Mesenchymal stem cell (in vitro differentiated cells and primary cell): ENCODE measurements around the gene TFF2.

Experiments
- DNase-seq: peaks from one replicate; pipeline ENCODE4 v3.0.0-alpha.2; 2013
- H2AFZ ChIP-seq: one replicate; pipeline ENCODE4 v1.6.1; 2013; ENCODE audit warnings: low read depth, mild to moderate bottlenecking, control low read depth, inconsistent platforms, low read length, moderate library complexity
- H2AK5ac ChIP-seq: 2 replicates; pipeline ENCODE4 v1.6.1; 2013; ENCODE audit warnings: low read length, moderate library complexity, mild to moderate bottlenecking, inconsistent platforms; ENCODE audit not compliant: severe bottlenecking
- H2BK120ac ChIP-seq: one replicate; pipeline ENCODE4 v1.6.1; 2013; ENCODE audit warnings: low read depth, mild to moderate bottlenecking, inconsistent platforms, low read length, moderate library complexity
- H2BK12ac ChIP-seq, 2 experiments: one replicate each; pipeline ENCODE4 v1.6.1; 2013; ENCODE audit warnings: inconsistent platforms in 2 of 2, low read length in 2 of 2, mild to moderate bottlenecking in 2 of 2, moderate library complexity in 2 of 2, control low read depth in 1 of 2
- H2BK15ac ChIP-seq: one replicate; pipeline ENCODE4 v1.6.1; 2013; ENCODE audit warnings: mild to moderate bottlenecking, low read depth, inconsistent platforms; ENCODE audit not compliant: poor library complexity, severe bottlenecking
- H2BK5ac ChIP-seq: 2 replicates; pipeline ENCODE4 v1.6.1; 2013; ENCODE audit warnings: low read depth, mild to moderate bottlenecking, low read length, control low read depth, inconsistent platforms; ENCODE audit not compliant: poor library complexity, severe bottlenecking
- H3K14ac ChIP-seq, 2 experiments: one replicate each; pipeline ENCODE4 v1.6.1; 2013; ENCODE audit warnings: inconsistent platforms in 2 of 2, low read length in 2 of 2, control low read depth in 1 of 2, mild to moderate bottlenecking in 1 of 2, moderate library complexity in 1 of 2
- H3K18ac ChIP-seq, 2 experiments: one replicate each; pipeline ENCODE4 v1.6.1; 2013; ENCODE audit warnings: inconsistent platforms in 2 of 2, low read length in 2 of 2, control low read depth in 1 of 2, low read depth in 1 of 2, mild to moderate bottlenecking in 1 of 2
- H3K23ac ChIP-seq, 2 experiments: one replicate each; pipeline ENCODE4 v1.6.1; 2013; ENCODE audit warnings: inconsistent platforms in 2 of 2, low read length in 2 of 2, mild to moderate bottlenecking in 2 of 2, moderate library complexity in 2 of 2, control low read depth in 1 of 2
- H3K27ac ChIP-seq: 2 replicates; pipeline ENCODE4 v1.5.1; 2013; ENCODE audit warnings: mild to moderate bottlenecking, moderate library complexity, low read length, control low read depth, inconsistent platforms; ENCODE audit not compliant: poor library complexity, severe bottlenecking
- H3K27me3 ChIP-seq, 2 experiments: 2 replicates each; pipeline versions ENCODE4 v1.6.1 to v1.7.0; 2013; ENCODE audit warnings: low read length in 2 of 2, mild to moderate bottlenecking in 2 of 2, moderate library complexity in 2 of 2, control low read depth in 1 of 2, inconsistent platforms in 1 of 2; ENCODE audit not compliant: control insufficient read depth in 1 of 2, insufficient read depth in 1 of 2
- H3K36me3 ChIP-seq, 2 experiments: 2 replicates each; pipeline versions ENCODE4 v1.6.1 to v1.7.0; 2013; ENCODE audit warnings: low read length in 2 of 2, control low read depth in 1 of 2, inconsistent platforms in 1 of 2, low read depth in 1 of 2, mild to moderate bottlenecking in 1 of 2; ENCODE audit not compliant: insufficient read depth in 2 of 2, control insufficient read depth in 1 of 2
- H3K4ac ChIP-seq, 2 experiments: one replicate each; pipeline ENCODE4 v1.6.1; 2013; ENCODE audit warnings: inconsistent platforms in 2 of 2, low read length in 2 of 2, mild to moderate bottlenecking in 2 of 2, moderate library complexity in 2 of 2, control low read depth in 1 of 2, low read depth in 1 of 2
- H3K4me1 ChIP-seq: 2 replicates; pipeline ENCODE4 v1.6.1; 2013; ENCODE audit warnings: low read depth, low read length, control low read depth; ENCODE audit not compliant: control insufficient read depth, insufficient read depth
- H3K4me2 ChIP-seq: 2 replicates; pipeline ENCODE4 v1.6.1; 2013; ENCODE audit warnings: low read length, mild to moderate bottlenecking, inconsistent platforms; ENCODE audit not compliant: poor library complexity, severe bottlenecking
- H3K4me3 ChIP-seq, 2 experiments: 2 replicates each; pipeline versions ENCODE4 v1.5.1 to v1.7.0; 2013; ENCODE audit warnings: low read length in 2 of 2, mild to moderate bottlenecking in 2 of 2, control low read depth in 1 of 2, low read depth in 1 of 2; ENCODE audit not compliant: insufficient read depth in 1 of 2
- H3K79me1 ChIP-seq: replicated peaks from 2 replicates; pipeline ENCODE4 v1.6.1; 2013; ENCODE audit warnings: mild to moderate bottlenecking, control low read depth, low read length, inconsistent platforms; ENCODE audit not compliant: poor library complexity, severe bottlenecking
- H3K9ac ChIP-seq: 2 replicates; pipeline ENCODE4 v1.7.0; 2013; ENCODE audit warnings: mild to moderate bottlenecking, low read length, moderate library complexity
- H3K9me3 ChIP-seq: 2 replicates; pipeline ENCODE4 v1.7.0; 2013; ENCODE audit warnings: mild to moderate bottlenecking, low read length; ENCODE audit not compliant: control insufficient read depth
- H4K8ac ChIP-seq: one replicate; pipeline ENCODE4 v1.6.1; 2013; ENCODE audit warnings: inconsistent platforms, mild to moderate bottlenecking, low read length, moderate library complexity
- H4K91ac ChIP-seq: one replicate; pipeline ENCODE4 v1.6.1; 2013; ENCODE audit warnings: mild to moderate bottlenecking, low read length, inconsistent platforms
- WGBS: methylation state at CpG from one replicate; pipeline ENCODE4 v1.1.7; 2013; ENCODE audit warnings: mixed read lengths; 5-methylcytosine and 5-hydroxymethylcytosine counted together

The TFF2 gene

GRCh38 chr21:42378418-42378817 is 27.6 kb upstream of the TFF2 start:
- H2BK15ac ChIP-seq: no peak overlapping the region
- no peak overlapping the region for H2AK5ac ChIP-seq
- H2AFZ ChIP-seq: no peak overlapping the region
- H2BK5ac ChIP-seq: no peak overlapping the region
- no peak for DNase-seq
- H3K4ac ChIP-seq: no peak overlapping the region
- no peaks in the 10 kb centered on the region for H3K4me1 ChIP-seq
- no peak overlapping the region for H3K14ac ChIP-seq
- WGBS: 75% methylated on average over 8 of the region's 8 CpGs
- no peak overlapping the region for H4K8ac ChIP-seq
- H3K27me3 ChIP-seq: peaks cover 21 to 56% of the 10 kb centered on the region in 2 experiments
- H3K23ac ChIP-seq: no peak overlapping the region
- no peak overlapping the region for H3K9ac ChIP-seq
- no peak overlapping the region for H2BK120ac ChIP-seq
- no peaks in the 10 kb centered on the region for H3K79me1 ChIP-seq
- peaks cover 7% of the 10 kb centered on the region for H3K9me3 ChIP-seq
- no peak overlapping the region for H4K91ac ChIP-seq
- H3K18ac ChIP-seq: no peak overlapping the region
- H2BK12ac ChIP-seq: no peak overlapping the region
- H3K27ac ChIP-seq: no peak overlapping the region
- peaks cover 0 to 3% of the 10 kb centered on the region in 2 experiments for H3K36me3 ChIP-seq
- no peak overlapping the region for H3K4me2 ChIP-seq
- no peak overlapping the region for H3K4me3 ChIP-seq

- no peak overlapping the region for H2BK5ac ChIP-seq
- H3K9me3 ChIP-seq: peaks cover 7% of the 10 kb centered on the region
- peaks cover 21 to 60% of the 10 kb centered on the region in 2 experiments for H3K27me3 ChIP-seq
- H3K14ac ChIP-seq: no peak overlapping the region
- no peak overlapping the region for H3K23ac ChIP-seq
- no peak overlapping the region for H3K9ac ChIP-seq
- H2AFZ ChIP-seq: no peak overlapping the region
- no peak overlapping the region for H2BK15ac ChIP-seq
- H2BK120ac ChIP-seq: no peak overlapping the region
- no peak overlapping the region for H3K18ac ChIP-seq
- WGBS: 73% methylated on average over 4 of the region's 5 CpGs
- H4K8ac ChIP-seq: no peak overlapping the region
- no peak overlapping the region for H2AK5ac ChIP-seq
- H3K79me1 ChIP-seq: no peaks in the 10 kb centered on the region
- H4K91ac ChIP-seq: no peak overlapping the region
- no peak overlapping the region for H3K4me2 ChIP-seq
- H3K4me1 ChIP-seq: no peaks in the 10 kb centered on the region
- no peak overlapping the region for H2BK12ac ChIP-seq
- no peak overlapping the region for H3K4me3 ChIP-seq
- H3K4ac ChIP-seq: no peak overlapping the region
- no peak for DNase-seq
- H3K27ac ChIP-seq: no peak overlapping the region
- peaks cover 0 to 1% of the 10 kb centered on the region in 2 experiments for H3K36me3 ChIP-seq
Measured at GRCh38 chr21:42377951-42378340, 27.2 kb upstream of the TFF2 start.

DNA sequence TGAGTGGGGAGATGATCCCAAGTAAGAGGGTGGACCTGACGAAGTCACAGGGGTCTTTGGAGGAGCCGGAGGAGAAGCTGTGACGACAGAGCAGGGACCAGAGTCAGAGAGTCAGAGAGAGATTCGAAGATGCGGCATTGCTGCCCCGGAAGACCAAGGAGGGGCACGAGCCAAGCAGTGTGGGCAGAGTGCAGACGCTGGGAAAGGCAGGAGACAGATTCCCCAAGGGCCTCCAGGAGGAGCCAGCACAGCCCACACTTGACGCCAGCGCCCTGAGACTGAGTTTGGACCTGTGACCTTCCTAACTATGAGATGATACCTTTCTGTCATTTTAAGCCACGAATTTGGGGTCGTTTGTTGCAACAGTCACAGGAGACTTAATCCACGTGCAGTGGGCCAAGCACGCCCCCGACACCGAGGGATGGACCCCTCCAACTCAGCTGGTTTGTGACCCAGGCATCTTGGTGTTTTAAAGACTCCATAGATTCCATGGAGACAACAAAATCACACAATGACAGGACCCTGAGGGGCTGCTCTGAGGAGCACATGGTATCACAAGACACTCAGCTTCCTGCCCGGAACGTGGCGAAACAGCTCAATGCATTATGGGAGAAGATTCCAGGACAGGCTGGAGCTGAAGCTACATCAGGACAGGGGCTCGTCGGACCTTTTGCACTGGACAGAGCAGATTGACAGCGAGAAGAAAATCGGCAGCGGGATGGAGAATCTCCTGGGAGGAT is 26.6 kb upstream of the TFF2 start:
- peaks cover 6% of the 10 kb centered on the region for H3K9me3 ChIP-seq
- peaks cover 21 to 61% of the 10 kb centered on the region in 2 experiments for H3K27me3 ChIP-seq
- no peak overlapping the region for H4K91ac ChIP-seq
- no peak overlapping the region for H2AFZ ChIP-seq
- no peaks in the 10 kb centered on the region for H3K4me1 ChIP-seq
- no peak overlapping the region for H3K4me2 ChIP-seq
- H3K79me1 ChIP-seq: no peaks in the 10 kb centered on the region
- no peak overlapping the region for H2AK5ac ChIP-seq
- no peak overlapping the region for H3K23ac ChIP-seq
- H3K27ac ChIP-seq: no peak overlapping the region
- H3K4me3 ChIP-seq: no peak overlapping the region
- no peaks in the 10 kb centered on the region for H3K36me3 ChIP-seq
- no peak overlapping the region for H2BK5ac ChIP-seq
- no peak overlapping the region for H2BK15ac ChIP-seq
- no peak overlapping the region for H4K8ac ChIP-seq
- H3K18ac ChIP-seq: no peak overlapping the region
- H2BK12ac ChIP-seq: no peak overlapping the region
- no peak overlapping the region for H2BK120ac ChIP-seq
- no peak overlapping the region for H3K14ac ChIP-seq
- no peak overlapping the region for H3K9ac ChIP-seq
- no peak for DNase-seq
- 83% methylated on average over 24 of the region's 24 CpGs for WGBS
- no peak overlapping the region for H3K4ac ChIP-seq

GRCh38 chr21:42376338-42376982 is 25.7 kb upstream of the TFF2 start:
- Histone ChIP-seq H2AK5ac (no peak overlapping the region), H2BK15ac (no peak overlapping the region), H4K91ac (no peak overlapping the region), H4K8ac (no peak overlapping the region), H3K27ac (no peak overlapping the region), H3K4me2 (no peak overlapping the region), H3K9me3 (no peaks in the 10 kb centered on the region), H3K27me3 (peaks cover 21 to 59% of the 10 kb centered on the region in 2 experiments), H3K79me1 (no peaks in the 10 kb centered on the region), H2BK12ac (no peak overlapping the region), H3K18ac (no peak overlapping the region), H3K4ac (no peak overlapping the region), H2BK5ac (no peak overlapping the region), H2BK120ac (no peak overlapping the region), H3K36me3 (no peaks in the 10 kb centered on the region), H3K14ac (no peak overlapping the region), H3K9ac (no peak overlapping the region), H2AFZ (no peak overlapping the region), H3K4me3 (no peak overlapping the region), H3K23ac (no peak overlapping the region), H3K4me1 (no peaks in the 10 kb centered on the region)
- 80% methylated on average over 29 of the region's 32 CpGs for WGBS
- no peak for DNase-seq
